KBM-7 (cell line): ENCODE data around the gene SCN10A.

Experiments used
- DNase-seq: peaks from one replicate; pipeline ENCODE4 v3.0.0-alpha.2; 2015
- in situ Hi-C: fragments of 300-500 bp; cut with MboI; formaldehyde crosslinking; loops from 2 replicates; pipeline ENCODE4 v1.14.3; 2020; ENCODE audit warnings: low sequenced_read_pairs, low pct_unique_long_range_greater_than_20kb, mixed read lengths

SCN10A gene

GRCh38 chr3:38724392-38724736 is 91.7 kb downstream of the SCN10A start:
- no peak for DNase-seq

GRCh38 chr3:38723569-38724391 is 92.2 kb downstream of the SCN10A start:
- in situ Hi-C loops = no loop called here
- peak; percentile 8 for DNase-seq

More at GRCh38 chr3:38724392-38724736, 91.7 kb downstream of the SCN10A start:
- in situ Hi-C loops = no loop called here

- DNase-seq = no peak
- in situ Hi-C loops = no loop called here
These were observed 93.0 kb downstream of the SCN10A start for GRCh38 chr3:38722781-38723568.

- DNase-seq = peak; percentile 4
- in situ Hi-C loops = no loop called here
These were observed 94.7 kb downstream of the SCN10A start for GRCh38 chr3:38721207-38721772.

- in situ Hi-C loops = no loop called here
These were observed 95.6 kb downstream of the SCN10A start for GRCh38 chr3:38720465-38720864.

GRCh38 chr3:38717355-38718240 is 98.4 kb downstream of the SCN10A start:
- no peak for DNase-seq
- in situ Hi-C loops = no loop called here

More at GRCh38 chr3:38720465-38720864, 95.6 kb downstream of the SCN10A start:
- no peak for DNase-seq

GRCh38 chr3:38713121-38713520 is 102.9 kb downstream of the SCN10A start:
- DNase-seq = no peak
- in situ Hi-C loops = no loop called here

- in situ Hi-C loops = no loop called here
- DNase-seq = no peak
These were observed 104.7 kb downstream of the SCN10A start for GRCh38 chr3:38711321-38711720.

- in situ Hi-C loops = no loop called here
- DNase-seq = peak; percentile 2
These were observed 108.3 kb downstream of the SCN10A start for GRCh38 chr3:38707730-38708129.

- no peak for DNase-seq
- in situ Hi-C loops = no loop called here
These were observed 109.1 kb downstream of the SCN10A start for GRCh38 chr3:38706961-38707360.

GRCh38 chr3:38702231-38702630 is 113.8 kb downstream of the SCN10A start:
- DNase-seq = no peak
- in situ Hi-C loops = no loop called here

GRCh38 chr3:38698760-38699159 is 117.3 kb downstream of the SCN10A start:
- in situ Hi-C loops = no loop called here

GRCh38 chr3:38698061-38698460 is 118.0 kb downstream of the SCN10A start:
- in situ Hi-C loops = no loop called here
- no peak for DNase-seq

More at GRCh38 chr3:38698760-38699159, 117.3 kb downstream of the SCN10A start:
- no peak for DNase-seq

- no peak for DNase-seq
- in situ Hi-C loops = no loop called here
These were observed 120.0 kb downstream of the SCN10A start for GRCh38 chr3:38696034-38696433.

- DNase-seq = no peak
- in situ Hi-C loops = no loop called here
These were observed 125.8 kb downstream of the SCN10A start for GRCh38 chr3:38690185-38690584.

- in situ Hi-C loops = no loop called here
- DNase-seq = no peak
These were observed 126.2 kb downstream of the SCN10A start for GRCh38 chr3:38689774-38690173.

- DNase-seq = no peak
- in situ Hi-C loops = no loop called here
These were observed 126.7 kb downstream of the SCN10A start for GRCh38 chr3:38689346-38689745.

- in situ Hi-C loops = no loop called here
- no peak for DNase-seq
These were observed 128.7 kb downstream of the SCN10A start for GRCh38 chr3:38687321-38687720.

GRCh38 chr3:38684546-38684945 is 131.5 kb downstream of the SCN10A start:
- in situ Hi-C loops = no loop called here
- DNase-seq = no peak
